Measurements from ENCODE around the gene LEP. TPM values are rescaled to one million over a fixed set of nuclear protein-coding genes. Genes with fewer than 3 reads are reported as not detected.

Gene LEP
- total RNA-seq, 3 donors from 2014 or later = 0.09 to 0.22 TPM; not detected in 1

DNA sequence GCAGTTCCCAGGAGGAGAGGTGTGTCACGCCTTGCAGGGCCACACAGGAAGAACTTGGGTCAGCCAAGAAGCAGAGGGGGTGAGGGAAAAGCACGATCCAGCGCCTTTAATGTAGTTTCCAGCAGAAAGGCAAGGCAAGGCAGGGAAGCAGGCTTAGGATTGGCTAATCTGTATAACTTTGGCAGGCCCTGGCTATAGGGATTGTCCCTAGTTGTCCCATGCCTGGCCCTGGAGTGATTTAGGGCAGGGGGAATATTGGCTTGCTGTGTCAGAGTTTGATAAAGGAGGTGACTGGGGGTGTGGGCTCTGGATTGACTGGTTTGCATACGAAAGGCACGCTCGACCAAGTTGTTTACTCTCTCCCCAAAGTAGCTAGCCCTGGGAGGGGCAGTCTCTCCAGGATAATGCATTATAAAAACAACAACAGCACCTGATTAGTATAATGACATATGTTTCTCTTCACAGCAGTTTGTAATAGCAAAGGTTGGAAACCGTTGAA is 58.1 kb downstream of the LEP start:
- no peaks in the 10 kb centered on the region for H3K4me1 ChIP-seq (ENCODE audit: low read depth)
- ATAC-seq (no peak), DNase-seq (no peak)
- no peaks in the 10 kb centered on the region for H3K36me3 ChIP-seq (ENCODE audit: low read depth)
- no peaks in the 10 kb centered on the region for H3K9me3 ChIP-seq
- intact Hi-C loops (cut with DNase I, micrococcal nuclease) = no loop called here
- H3K4me3 ChIP-seq = no peak overlapping the region
- TF ChIP-seq, protein P1, sequence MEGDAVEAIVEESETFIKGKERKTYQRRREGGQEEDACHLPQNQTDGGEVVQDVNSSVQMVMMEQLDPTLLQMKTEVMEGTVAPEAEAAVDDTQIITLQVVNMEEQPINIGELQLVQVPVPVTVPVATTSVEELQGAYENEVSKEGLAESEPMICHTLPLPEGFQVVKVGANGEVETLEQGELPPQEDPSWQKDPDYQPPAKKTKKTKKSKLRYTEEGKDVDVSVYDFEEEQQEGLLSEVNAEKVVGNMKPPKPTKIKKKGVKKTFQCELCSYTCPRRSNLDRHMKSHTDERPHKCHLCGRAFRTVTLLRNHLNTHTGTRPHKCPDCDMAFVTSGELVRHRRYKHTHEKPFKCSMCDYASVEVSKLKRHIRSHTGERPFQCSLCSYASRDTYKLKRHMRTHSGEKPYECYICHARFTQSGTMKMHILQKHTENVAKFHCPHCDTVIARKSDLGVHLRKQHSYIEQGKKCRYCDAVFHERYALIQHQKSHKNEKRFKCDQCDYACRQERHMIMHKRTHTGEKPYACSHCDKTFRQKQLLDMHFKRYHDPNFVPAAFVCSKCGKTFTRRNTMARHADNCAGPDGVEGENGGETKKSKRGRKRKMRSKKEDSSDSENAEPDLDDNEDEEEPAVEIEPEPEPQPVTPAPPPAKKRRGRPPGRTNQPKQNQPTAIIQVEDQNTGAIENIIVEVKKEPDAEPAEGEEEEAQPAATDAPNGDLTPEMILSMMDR (IDR thresholded peaks at IDR 0.05) = no peak

DNA sequence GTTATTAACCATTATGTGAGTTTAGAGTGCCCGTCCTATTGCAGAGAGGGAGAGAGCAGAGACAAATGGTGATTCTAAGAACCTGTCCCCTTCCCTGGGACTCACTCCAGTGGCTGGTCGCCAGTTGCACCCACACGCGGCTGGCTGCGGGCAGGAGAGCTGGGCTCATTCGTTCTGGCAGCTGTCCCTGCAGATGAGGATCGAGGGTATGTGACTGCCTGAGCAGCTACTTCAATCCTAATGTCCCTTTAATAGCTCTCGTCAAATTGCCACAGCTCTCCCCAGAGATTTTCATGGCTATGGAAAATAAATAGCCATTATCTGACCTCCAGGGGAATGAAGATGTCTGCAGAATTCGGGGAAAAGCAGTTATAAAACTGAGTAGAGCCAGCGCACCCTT is 61.1 kb downstream of the LEP start:
- no peak for DNase-seq
- Histone ChIP-seq H3K9me3 (no peaks in the 10 kb centered on the region), H3K4me1 (ENCODE audit: low read depth) (no peaks in the 10 kb centered on the region), H3K4me3 (no peak overlapping the region), H3K36me3 (ENCODE audit: low read depth) (no peaks in the 10 kb centered on the region)
- intact Hi-C loops (cut with DNase I, micrococcal nuclease) = no loop called here
- TF ChIP-seq, protein P1 (IDR thresholded peaks at IDR 0.05) = no peak
- no peak for ATAC-seq

DNA sequence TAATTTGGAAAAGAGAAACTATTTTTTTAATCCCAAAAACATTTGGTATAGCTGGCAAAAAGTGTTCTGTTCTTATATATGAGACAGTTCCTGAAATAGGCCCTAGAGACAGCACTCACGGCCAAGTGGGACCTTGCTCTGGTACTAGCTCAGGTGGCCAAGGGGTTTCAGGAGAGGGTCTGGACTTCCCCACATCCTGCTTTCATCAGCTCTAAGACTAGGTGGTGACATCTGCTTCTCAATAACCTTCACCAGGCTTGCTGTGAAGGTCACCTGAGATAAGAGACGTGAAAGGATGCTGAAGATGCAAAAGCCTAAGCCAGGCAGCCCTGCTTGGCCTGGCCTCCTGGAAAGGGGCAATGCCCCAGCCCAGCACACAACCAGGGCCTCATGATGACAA is 62.1 kb downstream of the LEP start:
- Histone ChIP-seq H3K36me3 (ENCODE audit: low read depth) (no peaks in the 10 kb centered on the region), H3K4me1 (ENCODE audit: low read depth) (no peaks in the 10 kb centered on the region), H3K4me3 (no peak overlapping the region), H3K9me3 (no peaks in the 10 kb centered on the region)
- intact Hi-C loops (cut with DNase I, micrococcal nuclease) = no loop called here
- DNase-seq (no peak), ATAC-seq (no peak)
- TF ChIP-seq, protein P1 (IDR thresholded peaks at IDR 0.05) = no peak

- H3K36me3 ChIP-seq (ENCODE audit: low read depth) = no peaks in the 10 kb centered on the region
- no peaks in the 10 kb centered on the region for H3K4me1 ChIP-seq (ENCODE audit: low read depth)
- ATAC-seq (no peak), DNase-seq (no peak)
- H3K4me3 ChIP-seq = no peak overlapping the region
- H3K9me3 ChIP-seq = no peaks in the 10 kb centered on the region
- TF ChIP-seq, protein P1 (IDR thresholded peaks at IDR 0.05) = no peak
- intact Hi-C loops (cut with DNase I, micrococcal nuclease) = no loop called here
Observed at GRCh38 chr7:128303643-128304042, 62.6 kb downstream of the LEP start.

DNA sequence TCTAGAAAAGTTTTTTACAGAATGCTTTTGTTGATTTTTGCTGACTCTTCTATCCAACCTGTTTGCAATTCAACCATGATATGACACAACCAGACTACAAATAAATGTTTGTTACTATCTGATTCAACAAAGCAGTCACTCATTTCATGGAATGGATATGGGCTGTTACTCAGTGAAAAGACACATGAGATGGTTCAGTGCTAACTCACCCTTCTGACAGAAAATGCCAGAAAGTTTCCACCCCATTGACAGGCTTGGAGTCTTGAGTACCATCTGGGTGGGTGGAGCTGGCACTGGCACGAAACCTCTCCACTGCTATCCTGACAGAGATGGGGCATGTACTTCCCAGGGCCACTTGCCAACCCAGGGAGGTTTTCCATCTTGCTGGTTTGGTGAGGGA is 63.1 kb downstream of the LEP start:
- no peaks in the 10 kb centered on the region for H3K9me3 ChIP-seq
- H3K4me3 ChIP-seq = no peak overlapping the region
- intact Hi-C loops (cut with DNase I, micrococcal nuclease) = no loop called here
- no peaks in the 10 kb centered on the region for H3K36me3 ChIP-seq (ENCODE audit: low read depth)
- no peaks in the 10 kb centered on the region for H3K4me1 ChIP-seq (ENCODE audit: low read depth)
- ATAC-seq = no peak
- no peak for DNase-seq
- TF ChIP-seq, protein P1 (IDR thresholded peaks at IDR 0.05) = no peak

DNA sequence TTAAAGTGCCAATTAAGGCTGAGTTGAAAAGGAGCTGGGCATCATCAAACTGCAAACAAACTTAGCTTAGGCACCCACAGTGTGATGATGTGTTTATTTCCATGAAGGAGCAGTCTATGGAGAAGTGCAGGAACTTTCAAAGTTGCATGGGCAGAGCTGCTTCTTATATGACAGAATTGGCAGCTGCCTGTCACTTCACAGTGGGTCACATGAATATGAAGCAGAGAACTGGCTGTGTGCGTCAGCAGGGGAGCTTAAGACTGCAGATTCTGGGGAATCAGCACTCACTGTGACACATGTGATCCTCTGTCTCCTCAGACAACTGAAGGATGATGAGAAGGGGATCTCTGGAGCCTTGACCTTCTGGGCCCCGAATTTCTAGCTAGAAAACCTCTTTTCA is 66.0 kb downstream of the LEP start:
- H3K4me3 ChIP-seq = no peak overlapping the region
- no peaks in the 10 kb centered on the region for H3K9me3 ChIP-seq
- no peaks in the 10 kb centered on the region for H3K4me1 ChIP-seq (ENCODE audit: low read depth)
- ATAC-seq (no peak), DNase-seq (no peak)
- H3K36me3 ChIP-seq (ENCODE audit: low read depth) = peaks cover 9% of the 10 kb centered on the region
- TF ChIP-seq, protein P1 (IDR thresholded peaks at IDR 0.05) = no peak
- intact Hi-C loops (cut with DNase I, micrococcal nuclease) = no loop called here

Measured in mucosa of descending colon (tissue), 3 donors.